Measurements from ENCODE around the gene TFAP2D. TPM values are rescaled to one million over a fixed set of nuclear protein-coding genes. Genes with fewer than 3 reads are reported as not detected.

TFAP2D gene
- total RNA-seq = not detected

DNA sequence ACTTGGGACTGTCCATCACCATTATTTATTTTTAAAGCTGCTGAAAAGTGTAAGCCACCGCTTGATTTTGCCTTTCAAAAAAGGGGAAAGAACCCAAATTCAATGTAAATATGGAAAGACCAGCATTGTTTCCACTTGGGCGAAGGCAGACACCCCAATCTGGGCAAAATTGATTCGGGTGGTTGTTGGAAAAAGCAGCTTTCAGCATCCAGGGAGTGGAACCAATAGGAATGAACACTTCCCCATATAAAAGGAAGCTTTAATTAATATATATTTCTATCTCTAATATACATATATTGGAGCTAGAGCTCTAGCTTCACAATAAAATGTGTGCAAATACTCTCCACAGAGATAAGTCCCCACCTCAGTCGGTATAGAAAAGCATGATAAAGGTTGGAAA, at the start of gene TFAP2D:
TFAP2D (plus strand) TSS at position 301 of the 400 bp plus-strand sequence. CDS start 530 bp downstream, outside the sequence.
- Histone ChIP-seq H3K4me3 (no peak within 1 kb of the TSS), H3K27ac (no peak within 1 kb of the TSS), H3K27me3 (replicated peaks; ENCODE audit: insufficient read depth) (peaks cover 16% of the 10 kb centered on the region), H3K4me1 (replicated peaks) (no peaks in the 10 kb centered on the region), H3K9me3 (no peaks in the 10 kb centered on the region), H3K36me3 (no peaks in the 10 kb centered on the region)
- TF ChIP-seq POLR2A (IDR thresholded peaks at IDR 0.05) (no peak), CTCF (IDR thresholded peaks at IDR 0.05) (no peak)
- 3% methylated on average over 4 of the region's 4 CpGs for WGBS
- intact Hi-C loops (cut with DNase I) = no loop called here
- no peak for DNase-seq (ENCODE audit: low spot score)

GRCh38 chr6:50663806-50664205, 49.5 kb upstream of the TFAP2D start:
- no peak overlapping the region for H3K27ac ChIP-seq
- no peak overlapping the region for H3K4me3 ChIP-seq
- no peaks in the 10 kb centered on the region for H3K27me3 ChIP-seq (replicated peaks; ENCODE audit: insufficient read depth)
- H3K9me3 ChIP-seq = no peaks in the 10 kb centered on the region
- TF ChIP-seq POLR2AphosphoS5 (IDR thresholded peaks at IDR 0.05) = no peak
- TF ChIP-seq CTCF (IDR thresholded peaks at IDR 0.05) = no peak
- no peak for TF ChIP-seq POLR2A (IDR thresholded peaks at IDR 0.05)
- no peaks in the 10 kb centered on the region for H3K4me1 ChIP-seq (replicated peaks)
- H3K36me3 ChIP-seq = no peaks in the 10 kb centered on the region
- intact Hi-C loops (cut with DNase I) = no loop called here
- no peak for DNase-seq (ENCODE audit: low spot score)
- 94% methylated on average over 1 of the region's 1 CpG for WGBS

- Histone ChIP-seq H3K9me3 (no peaks in the 10 kb centered on the region), H3K4me3 (no peak overlapping the region), H3K36me3 (no peaks in the 10 kb centered on the region), H3K4me1 (replicated peaks) (no peaks in the 10 kb centered on the region), H3K27ac (no peak overlapping the region), H3K27me3 (replicated peaks; ENCODE audit: insufficient read depth) (no peaks in the 10 kb centered on the region)
- DNase-seq (ENCODE audit: low spot score) = no peak
- intact Hi-C loops (cut with DNase I) = no loop called here
- no peak for TF ChIP-seq POLR2A (IDR thresholded peaks at IDR 0.05)
- TF ChIP-seq CTCF (IDR thresholded peaks at IDR 0.05) = no peak
- WGBS = 93% methylated on average over 3 of the region's 3 CpGs
These were observed 47.2 kb upstream of the TFAP2D start for GRCh38 chr6:50666089-50666488.

DNA sequence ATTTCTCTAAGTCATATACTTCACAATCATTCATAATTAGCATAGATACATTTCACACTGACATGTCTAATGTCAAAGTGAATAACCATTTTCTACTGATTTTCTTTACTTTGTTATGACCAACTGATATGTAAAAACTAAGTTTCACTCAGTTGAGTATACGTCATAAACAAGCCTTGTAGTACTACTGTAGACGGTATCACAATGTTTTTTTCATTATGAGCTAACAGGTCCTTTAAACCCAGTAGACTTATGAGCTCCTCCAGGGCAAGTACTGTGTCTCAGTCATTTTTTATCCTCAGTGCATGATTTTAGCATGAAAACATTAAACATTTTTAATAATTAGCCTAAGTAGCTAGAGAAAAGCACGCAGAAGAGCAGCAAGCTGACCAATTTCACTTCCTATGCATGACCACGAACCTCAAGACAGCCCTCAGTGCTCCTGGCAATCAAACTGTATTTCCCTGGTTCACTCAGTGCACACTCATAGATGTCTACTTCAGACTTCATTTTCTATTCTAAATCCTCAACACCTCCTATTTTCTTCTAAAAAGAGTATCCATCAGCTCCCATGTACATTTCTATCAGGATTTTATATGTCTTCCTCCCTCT, 32.0 kb upstream of the TFAP2D start:
- DNase-seq (ENCODE audit: low spot score) = no peak
- H3K27ac ChIP-seq = no peak overlapping the region
- H3K36me3 ChIP-seq = no peaks in the 10 kb centered on the region
- no peaks in the 10 kb centered on the region for H3K27me3 ChIP-seq (replicated peaks; ENCODE audit: insufficient read depth)
- no peaks in the 10 kb centered on the region for H3K4me1 ChIP-seq (replicated peaks)
- intact Hi-C loops (cut with DNase I) = no loop called here
- TF ChIP-seq CTCF (IDR thresholded peaks at IDR 0.05) (no peak), POLR2A (IDR thresholded peaks at IDR 0.05) (no peak), POLR2AphosphoS5 (IDR thresholded peaks at IDR 0.05) (no peak)
- H3K4me3 ChIP-seq = no peak overlapping the region
- no peaks in the 10 kb centered on the region for H3K9me3 ChIP-seq
- 64% methylated on average over 4 of the region's 4 CpGs for WGBS

DNA sequence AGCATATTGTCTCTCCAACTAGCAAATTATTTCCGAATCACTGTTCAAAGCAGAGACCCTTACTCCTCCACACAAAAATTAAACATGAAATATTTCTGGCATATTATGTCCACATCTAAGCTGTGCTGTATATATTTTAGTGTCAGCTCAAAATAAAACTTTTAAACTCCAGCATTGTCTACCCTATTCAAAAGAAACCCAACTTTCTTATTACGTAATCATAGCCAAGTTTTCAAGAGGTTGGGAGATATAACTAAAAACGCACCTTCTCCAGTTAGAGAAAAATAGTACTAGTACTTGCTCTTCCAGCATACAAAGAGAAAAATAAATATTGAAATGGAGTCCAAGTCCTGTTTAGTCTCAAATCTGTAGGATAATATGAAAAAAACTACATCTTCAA, 24.1 kb upstream of the TFAP2D start:
- Histone ChIP-seq H3K36me3 (no peaks in the 10 kb centered on the region), H3K27ac (no peak overlapping the region), H3K4me3 (no peak overlapping the region), H3K9me3 (no peaks in the 10 kb centered on the region), H3K4me1 (replicated peaks) (no peaks in the 10 kb centered on the region), H3K27me3 (replicated peaks; ENCODE audit: insufficient read depth) (no peaks in the 10 kb centered on the region)
- no peak for TF ChIP-seq CTCF (IDR thresholded peaks at IDR 0.05)
- no peak for TF ChIP-seq POLR2A (IDR thresholded peaks at IDR 0.05)
- TF ChIP-seq POLR2AphosphoS5 (IDR thresholded peaks at IDR 0.05) = no peak
- WGBS = 94% methylated on average over 3 of the region's 3 CpGs
- intact Hi-C loops (cut with DNase I) = no loop called here
- DNase-seq (ENCODE audit: low spot score) = no peak

All from prostate gland (tissue), 2 donors.